ENCODE measurements around the gene KLHDC4. TPM values are rescaled to one million over a fixed set of nuclear protein-coding genes. Genes with fewer than 3 reads are reported as not detected.
A peak's percentile ranks its signal among the peaks of the same experiment; 100 is the strongest.

Gene KLHDC4
- total RNA-seq, 2 donors from 2014 or later = 71.0 to 188 TPM

DNA sequence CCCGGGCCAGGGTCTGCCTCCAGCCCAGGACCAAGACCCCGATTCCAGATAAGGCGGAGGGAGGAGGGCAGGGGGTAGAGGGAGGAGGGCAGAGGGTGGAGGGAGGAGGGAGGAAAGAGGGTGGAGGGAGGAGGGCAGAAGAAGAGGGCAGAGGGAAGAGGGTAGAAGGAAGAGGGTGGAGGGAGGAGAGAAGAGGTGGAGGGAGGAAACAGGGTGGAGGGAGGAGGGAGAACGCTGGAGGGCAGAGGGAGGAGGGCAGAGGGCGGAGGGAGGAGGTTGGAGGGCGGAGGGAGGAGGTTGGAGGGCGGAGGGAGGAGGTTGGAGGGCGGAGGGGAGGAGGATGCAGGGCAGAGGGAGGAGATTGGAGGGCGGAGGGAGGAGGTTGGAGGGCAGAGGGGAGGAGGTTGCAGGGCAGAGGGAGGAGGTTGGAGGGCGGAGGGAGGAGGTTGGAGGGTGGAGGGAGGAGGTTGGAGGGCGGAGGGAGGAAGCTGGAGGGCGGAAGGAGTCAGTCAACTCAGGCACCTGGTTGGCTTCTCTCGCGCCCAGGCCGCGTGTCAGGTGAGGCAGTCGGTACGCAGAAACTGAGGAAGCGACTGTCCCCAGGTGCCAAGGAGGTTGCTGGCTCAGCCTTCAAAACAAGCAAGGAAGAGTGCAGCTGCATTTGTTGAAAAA is 65.2 kb downstream of the KLHDC4 start:
- Mint-ChIP-seq H3K4me1 (ENCODE audit: low read depth in 2 of 2) (peaks cover 27 to 29% of the 10 kb centered on the region in 2 donors), H3K27ac (no peak overlapping the region), H3K4me3 (no peak overlapping the region), H3K36me3 (no peaks in the 10 kb centered on the region), H3K9me3 (no peaks in the 10 kb centered on the region), H3K27me3 (no peaks in the 10 kb centered on the region)
- ATAC-seq = no peak
- no peak for DNase-seq (ENCODE audit: low spot score)

- Mint-ChIP-seq H3K9me3 (no peaks in the 10 kb centered on the region), H3K36me3 (no peaks in the 10 kb centered on the region), H3K4me1 (ENCODE audit: low read depth in 2 of 2) (peaks cover 27 to 29% of the 10 kb centered on the region in 2 donors), H3K27ac (peak overlapping the region in 1 of 2 donors; percentile 64), H3K4me3 (peak overlapping the region; percentile 27), H3K27me3 (no peaks in the 10 kb centered on the region)
- DNase-seq (ENCODE audit: low spot score) = no peak
- ATAC-seq = peak in 1 of 2 donors; percentile 18
Observed at GRCh38 chr16:87698676-87699199, 67.0 kb downstream of the KLHDC4 start.

GRCh38 chr16:87698241-87698640 is 67.5 kb downstream of the KLHDC4 start:
- Mint-ChIP-seq H3K4me3 (peak overlapping the region; percentile 27), H3K27ac (peak overlapping the region; percentile 53 to 64), H3K9me3 (no peaks in the 10 kb centered on the region), H3K36me3 (no peaks in the 10 kb centered on the region), H3K27me3 (no peaks in the 10 kb centered on the region), H3K4me1 (ENCODE audit: low read depth in 2 of 2) (peaks cover 26 to 27% of the 10 kb centered on the region in 2 donors)
- DNase-seq (ENCODE audit: low spot score) (no peak), ATAC-seq (peak in 1 of 2 donors; percentile 51)

DNA sequence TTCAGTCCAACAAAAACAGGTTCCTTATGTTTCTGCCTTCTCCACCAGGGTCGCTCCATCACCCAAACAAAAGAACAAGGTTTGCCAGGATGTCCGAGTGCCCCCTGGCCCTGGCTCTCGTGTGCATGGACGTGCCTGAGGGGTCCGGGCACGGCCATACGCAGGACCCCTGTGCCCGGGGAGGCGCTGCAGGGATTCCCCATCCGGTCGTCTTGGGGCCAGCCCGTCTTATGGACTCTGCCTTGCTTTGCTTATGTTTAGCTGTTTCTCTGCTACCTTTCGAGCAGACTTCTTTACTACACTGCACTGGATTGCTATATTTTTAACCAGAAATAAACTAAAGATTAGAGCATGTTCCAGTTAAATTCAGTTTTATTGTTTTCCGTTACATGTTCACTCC is 68.0 kb downstream of the KLHDC4 start:
- Mint-ChIP-seq H3K27ac (peak overlapping the region; percentile 53 to 64), H3K4me1 (ENCODE audit: low read depth in 2 of 2) (peaks cover 23% of the 10 kb centered on the region in 2 donors), H3K4me3 (peak overlapping the region; percentile 27), H3K36me3 (no peaks in the 10 kb centered on the region), H3K27me3 (no peaks in the 10 kb centered on the region), H3K9me3 (no peaks in the 10 kb centered on the region)
- ATAC-seq (no peak), DNase-seq (ENCODE audit: low spot score) (no peak)

- peak overlapping the region; percentile 53 to 64 for H3K27ac Mint-ChIP-seq
- H3K4me1 Mint-ChIP-seq (ENCODE audit: low read depth in 2 of 2) = peaks cover 18% of the 10 kb centered on the region in 2 donors
- no peak for DNase-seq (ENCODE audit: low spot score)
Observed at GRCh38 chr16:87697256-87697655, 68.5 kb downstream of the KLHDC4 start.

GRCh38 chr16:87696726-87697125 is 69.1 kb downstream of the KLHDC4 start:
- no peak overlapping the region for H3K27ac Mint-ChIP-seq
- peaks cover 12 to 13% of the 10 kb centered on the region in 2 donors for H3K4me1 Mint-ChIP-seq (ENCODE audit: low read depth in 2 of 2)
- no peak for DNase-seq (ENCODE audit: low spot score)
- H3K27me3 Mint-ChIP-seq = no peaks in the 10 kb centered on the region
- no peaks in the 10 kb centered on the region for H3K9me3 Mint-ChIP-seq
- H3K36me3 Mint-ChIP-seq = no peaks in the 10 kb centered on the region
- no peak overlapping the region for H3K4me3 Mint-ChIP-seq
- no peak for ATAC-seq

More at GRCh38 chr16:87697256-87697655, 68.5 kb downstream of the KLHDC4 start:
- Mint-ChIP-seq H3K4me3 (no peak overlapping the region), H3K9me3 (no peaks in the 10 kb centered on the region), H3K36me3 (no peaks in the 10 kb centered on the region), H3K27me3 (no peaks in the 10 kb centered on the region)
- no peak for ATAC-seq

DNA sequence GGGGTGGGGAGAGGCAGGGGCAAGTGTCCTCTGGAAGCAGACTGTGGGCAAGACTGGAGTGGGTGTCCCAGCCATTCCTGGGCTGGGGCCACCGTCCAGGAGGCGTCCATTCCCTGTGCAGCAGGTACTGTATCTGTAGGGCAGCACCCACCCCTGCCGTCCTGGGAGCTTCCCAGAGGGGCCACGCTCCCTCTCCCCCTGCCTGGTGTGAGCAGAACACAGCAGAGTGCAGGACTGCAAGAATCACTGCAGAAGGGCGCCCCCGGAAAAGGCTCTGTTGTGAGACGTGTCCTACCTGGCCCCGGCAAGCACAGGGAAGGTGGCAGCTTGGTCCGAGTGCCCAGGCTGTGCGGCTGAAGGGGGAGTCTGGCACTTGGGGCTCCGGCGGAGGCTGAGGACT is 70.3 kb downstream of the KLHDC4 start:
- no peak overlapping the region for H3K4me3 Mint-ChIP-seq
- H3K27ac Mint-ChIP-seq = no peak overlapping the region
- no peaks in the 10 kb centered on the region for H3K36me3 Mint-ChIP-seq
- H3K4me1 Mint-ChIP-seq (ENCODE audit: low read depth in 2 of 2) = peaks cover 12 to 13% of the 10 kb centered on the region in 2 donors
- H3K9me3 Mint-ChIP-seq = no peaks in the 10 kb centered on the region
- ATAC-seq (no peak), DNase-seq (ENCODE audit: low spot score) (no peak)
- no peaks in the 10 kb centered on the region for H3K27me3 Mint-ChIP-seq

- H3K27ac Mint-ChIP-seq = no peak overlapping the region
Observed at GRCh38 chr16:87694441-87695125, 71.2 kb downstream of the KLHDC4 start.

DNA sequence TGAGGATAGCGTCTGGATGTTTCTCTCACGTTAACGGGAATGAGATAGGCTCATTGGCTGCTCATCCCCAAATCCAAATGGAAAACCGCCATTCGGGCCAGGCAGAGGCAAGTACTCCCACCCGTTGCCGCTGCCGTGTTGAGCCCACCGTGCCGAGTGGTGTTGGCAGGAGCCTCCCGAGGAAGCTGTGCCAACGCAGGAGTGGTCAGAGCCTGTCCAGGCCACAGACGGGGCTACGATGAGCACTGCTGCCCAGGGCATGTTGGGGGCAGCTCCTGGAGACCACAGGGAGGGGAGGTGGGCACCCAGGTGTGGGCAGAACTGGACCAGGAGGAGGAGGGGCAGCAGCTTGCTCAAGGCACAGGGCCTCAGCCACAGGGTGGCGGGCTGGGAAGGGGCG is 72.0 kb downstream of the KLHDC4 start:
- Mint-ChIP-seq H3K9me3 (no peaks in the 10 kb centered on the region), H3K4me3 (no peak overlapping the region), H3K4me1 (ENCODE audit: low read depth in 2 of 2) (peaks cover 7 to 9% of the 10 kb centered on the region in 2 donors), H3K27ac (no peak overlapping the region), H3K36me3 (no peaks in the 10 kb centered on the region), H3K27me3 (no peaks in the 10 kb centered on the region)
- ATAC-seq = no peak
- no peak for DNase-seq (ENCODE audit: low spot score)

More at GRCh38 chr16:87694441-87695125, 71.2 kb downstream of the KLHDC4 start:
- H3K9me3 Mint-ChIP-seq = no peaks in the 10 kb centered on the region
- H3K4me1 Mint-ChIP-seq (ENCODE audit: low read depth in 2 of 2) = peaks cover 9 to 12% of the 10 kb centered on the region in 2 donors
- DNase-seq (ENCODE audit: low spot score) = no peak
- H3K27me3 Mint-ChIP-seq = no peaks in the 10 kb centered on the region
- ATAC-seq = no peak
- no peaks in the 10 kb centered on the region for H3K36me3 Mint-ChIP-seq
- H3K4me3 Mint-ChIP-seq = no peak overlapping the region

- Mint-ChIP-seq H3K36me3 (no peaks in the 10 kb centered on the region), H3K4me1 (ENCODE audit: low read depth in 2 of 2) (peaks cover 0 to 5% of the 10 kb centered on the region in 2 donors), H3K27me3 (no peaks in the 10 kb centered on the region), H3K9me3 (no peaks in the 10 kb centered on the region), H3K27ac (no peak overlapping the region), H3K4me3 (no peak overlapping the region)
- DNase-seq (ENCODE audit: low spot score) = no peak
- no peak for ATAC-seq
Observed at GRCh38 chr16:87692756-87693155, 73.0 kb downstream of the KLHDC4 start.

DNA sequence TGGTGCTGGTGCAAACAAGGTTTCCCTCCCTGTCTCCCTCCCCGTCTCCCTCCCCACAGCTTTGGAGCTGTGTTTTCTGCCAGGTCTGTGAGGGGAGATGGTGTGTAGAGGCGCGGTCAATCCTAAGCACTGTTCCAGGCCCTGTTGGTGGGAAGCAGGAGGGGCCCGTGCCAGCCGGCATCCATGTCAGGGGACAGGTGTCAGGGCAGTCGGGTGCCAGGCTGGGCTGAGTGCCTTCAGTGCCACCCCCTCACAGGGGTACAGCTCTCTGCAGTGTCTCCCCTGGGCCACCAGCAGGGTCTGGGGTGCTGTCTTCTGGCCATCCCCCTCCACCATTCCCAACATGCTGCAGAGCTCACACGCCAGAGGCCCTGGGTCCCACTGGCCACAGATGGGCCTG is 73.6 kb downstream of the KLHDC4 start:
- H3K36me3 Mint-ChIP-seq = no peaks in the 10 kb centered on the region
- peak in 1 of 2 donors; percentile 7 for ATAC-seq

GRCh38 chr16:87691686-87692079 is 74.1 kb downstream of the KLHDC4 start:
- no peak for DNase-seq (ENCODE audit: low spot score)
- no peaks in the 10 kb centered on the region for H3K9me3 Mint-ChIP-seq
- H3K4me1 Mint-ChIP-seq (ENCODE audit: low read depth in 2 of 2) = peaks cover 0 to 5% of the 10 kb centered on the region in 2 donors
- no peaks in the 10 kb centered on the region for H3K36me3 Mint-ChIP-seq
- no peak overlapping the region for H3K4me3 Mint-ChIP-seq
- H3K27me3 Mint-ChIP-seq = no peaks in the 10 kb centered on the region
- ATAC-seq = no peak
- H3K27ac Mint-ChIP-seq = no peak overlapping the region

More for the DNA sequence above, 73.6 kb downstream of the KLHDC4 start:
- H3K27ac Mint-ChIP-seq = no peak overlapping the region
- H3K9me3 Mint-ChIP-seq = no peaks in the 10 kb centered on the region
- H3K4me1 Mint-ChIP-seq (ENCODE audit: low read depth in 2 of 2) = peaks cover 0 to 5% of the 10 kb centered on the region in 2 donors
- no peaks in the 10 kb centered on the region for H3K27me3 Mint-ChIP-seq
- no peak overlapping the region for H3K4me3 Mint-ChIP-seq
- DNase-seq (ENCODE audit: low spot score) = no peak

- DNase-seq (ENCODE audit: low spot score) (no peak), ATAC-seq (no peak)
- Mint-ChIP-seq H3K4me1 (ENCODE audit: low read depth in 2 of 2) (peaks cover 0 to 3% of the 10 kb centered on the region in 2 donors), H3K27me3 (no peaks in the 10 kb centered on the region), H3K9me3 (no peaks in the 10 kb centered on the region), H3K27ac (no peak overlapping the region), H3K4me3 (no peak overlapping the region), H3K36me3 (no peaks in the 10 kb centered on the region)
Observed at GRCh38 chr16:87690911-87691685, 74.7 kb downstream of the KLHDC4 start.
